OCI-LY1 (cell line): ENCODE measurements around the gene SUGCT.

Experiments used
- H2AFZ ChIP-seq: fragments of 200-600 bp; sonication (generic), shearing (Covaris generic); 2 replicates; pipeline ENCODE4 v1.6.0; 2014; ENCODE audit warnings: antibody characterized with exemption, mild to moderate bottlenecking, low read length
- H3F3A ChIP-seq: fragments of 200-600 bp; sonication (generic), shearing (Covaris generic); 2 replicates; pipeline ENCODE4 v1.6.0; 2014; ENCODE audit warnings: mild to moderate bottlenecking, antibody characterized with exemption, low read length, moderate library complexity; ENCODE audit not compliant: insufficient read depth
- H3K27ac ChIP-seq: fragments of 200-600 bp; sonication (generic); 2 replicates; pipeline ENCODE4 v1.5.1; 2014; ENCODE audit warnings: low read length, mixed run types, mild to moderate bottlenecking, low read depth; ENCODE audit not compliant: poor library complexity, severe bottlenecking
- H3K27me3 ChIP-seq: fragments of 200-600 bp; sonication (generic); 2 replicates; pipeline ENCODE4 v1.6.0; 2014; ENCODE audit warnings: antibody characterized with exemption, mild to moderate bottlenecking, low read length, moderate library complexity; ENCODE audit not compliant: insufficient read depth
- H3K36me3 ChIP-seq: fragments of 200-600 bp; sonication (generic); 2 replicates; pipeline ENCODE4 v1.6.1; 2014; ENCODE audit warnings: mild to moderate bottlenecking, antibody characterized with exemption, low read length, moderate library complexity, mixed read lengths; ENCODE audit not compliant: insufficient read depth
- H3K4me1 ChIP-seq: fragments of 200-600 bp; sonication (generic); 2 replicates; pipeline ENCODE4 v1.5.1; 2014; ENCODE audit warnings: mild to moderate bottlenecking, low read length, moderate library complexity; ENCODE audit not compliant: insufficient read depth, severe bottlenecking
- H3K4me2 ChIP-seq: fragments of 200-600 bp; sonication (generic), shearing (Covaris generic); 2 replicates; pipeline ENCODE4 v1.6.1; 2014; ENCODE audit warnings: low read length
- H3K4me3 ChIP-seq: fragments of 200-600 bp; sonication (generic); 2 replicates; pipeline ENCODE4 v1.5.1; 2014; ENCODE audit warnings: low read length, low read depth, mild to moderate bottlenecking, mixed read lengths; ENCODE audit not compliant: poor library complexity, severe bottlenecking
- H3K79me2 ChIP-seq: fragments of 200-600 bp; shearing (Covaris generic); 2 replicates; pipeline ENCODE4 v1.6.1; 2016; ENCODE audit warnings: mixed run types, low read length, mixed read lengths; ENCODE audit not compliant: insufficient read depth
- H3K9ac ChIP-seq: fragments of 200-600 bp; sonication (generic), shearing (Covaris generic); 2 replicates; pipeline ENCODE4 v1.6.1; 2014; ENCODE audit warnings: mild to moderate bottlenecking, low read length, mixed read lengths
- H3K9me2 ChIP-seq: fragments of 200-600 bp; sonication (generic), shearing (Covaris generic); 2 replicates; pipeline ENCODE4 v1.6.1; 2014; ENCODE audit warnings: low read depth, mild to moderate bottlenecking, low read length, mixed read lengths
- H3K9me3 ChIP-seq: fragments of 200-600 bp; shearing (Covaris generic); 2 replicates; pipeline ENCODE4 v1.6.1; 2014; ENCODE audit warnings: low read length, mixed read lengths
- H4K20me1 ChIP-seq: fragments of 200-600 bp; sonication (generic), shearing (Covaris generic); 2 replicates; pipeline ENCODE4 v1.6.0; 2016; ENCODE audit warnings: mild to moderate bottlenecking, low read length; ENCODE audit not compliant: insufficient read depth
- EZH2 ChIP-seq: fragments of 200-600 bp; sonication (generic), shearing (Covaris generic); IDR thresholded peaks from 2 replicates; pipeline ENCODE4 v1.8.0; 2017; ENCODE audit warnings: borderline replicate concordance, mixed run types, mild to moderate bottlenecking, antibody characterized with exemption, low read length, moderate library complexity, mixed read lengths
- TF ChIP-seq, protein P1 (sequence below): fragments of 200-600 bp; sonication (generic), shearing (Covaris generic); IDR thresholded peaks from 2 replicates; pipeline ENCODE4 v1.5.1; 2017; ENCODE audit warnings: mild to moderate bottlenecking, antibody characterized with exemption, low read length, moderate library complexity, mixed read lengths

Gene SUGCT

GRCh38 chr7:40761762-40762560 is 627.2 kb downstream of the SUGCT start:
- Histone ChIP-seq H3K4me2 (no peak overlapping the region), H3K27me3 (no peaks in the 10 kb centered on the region), H3K9me2 (no peaks in the 10 kb centered on the region; the same call in 1 of the 2 replicates), H3K4me1 (peaks cover 16% of the 10 kb centered on the region), H3K36me3 (no peaks in the 10 kb centered on the region), H3K27ac (no peak overlapping the region), H3K79me2 (no peaks in the 10 kb centered on the region), H3F3A (no peaks in the 10 kb centered on the region), H4K20me1 (no peaks in the 10 kb centered on the region), H3K9ac (no peak overlapping the region), H2AFZ (no peak overlapping the region), H3K4me3 (no peak overlapping the region), H3K9me3 (no peaks in the 10 kb centered on the region)
- no peak for TF ChIP-seq EZH2
- TF ChIP-seq, protein P1, sequence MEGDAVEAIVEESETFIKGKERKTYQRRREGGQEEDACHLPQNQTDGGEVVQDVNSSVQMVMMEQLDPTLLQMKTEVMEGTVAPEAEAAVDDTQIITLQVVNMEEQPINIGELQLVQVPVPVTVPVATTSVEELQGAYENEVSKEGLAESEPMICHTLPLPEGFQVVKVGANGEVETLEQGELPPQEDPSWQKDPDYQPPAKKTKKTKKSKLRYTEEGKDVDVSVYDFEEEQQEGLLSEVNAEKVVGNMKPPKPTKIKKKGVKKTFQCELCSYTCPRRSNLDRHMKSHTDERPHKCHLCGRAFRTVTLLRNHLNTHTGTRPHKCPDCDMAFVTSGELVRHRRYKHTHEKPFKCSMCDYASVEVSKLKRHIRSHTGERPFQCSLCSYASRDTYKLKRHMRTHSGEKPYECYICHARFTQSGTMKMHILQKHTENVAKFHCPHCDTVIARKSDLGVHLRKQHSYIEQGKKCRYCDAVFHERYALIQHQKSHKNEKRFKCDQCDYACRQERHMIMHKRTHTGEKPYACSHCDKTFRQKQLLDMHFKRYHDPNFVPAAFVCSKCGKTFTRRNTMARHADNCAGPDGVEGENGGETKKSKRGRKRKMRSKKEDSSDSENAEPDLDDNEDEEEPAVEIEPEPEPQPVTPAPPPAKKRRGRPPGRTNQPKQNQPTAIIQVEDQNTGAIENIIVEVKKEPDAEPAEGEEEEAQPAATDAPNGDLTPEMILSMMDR = peak; percentile 23; the same call in 1 of the 2 replicates

GRCh38 chr7:40763319-40764287 is 628.8 kb downstream of the SUGCT start:
- no peak overlapping the region for H3K4me3 ChIP-seq
- no peaks in the 10 kb centered on the region for H3F3A ChIP-seq
- peaks cover 16% of the 10 kb centered on the region for H3K4me1 ChIP-seq
- H3K9me2 ChIP-seq = no peaks in the 10 kb centered on the region
- H3K9me3 ChIP-seq = no peaks in the 10 kb centered on the region
- no peaks in the 10 kb centered on the region for H3K27me3 ChIP-seq
- H3K79me2 ChIP-seq = no peaks in the 10 kb centered on the region
- no peak overlapping the region for H2AFZ ChIP-seq
- H3K27ac ChIP-seq = no peak overlapping the region
- H3K36me3 ChIP-seq = no peaks in the 10 kb centered on the region
- no peaks in the 10 kb centered on the region for H4K20me1 ChIP-seq
- TF ChIP-seq, protein P1 = peak; percentile 36; the same call in 1 of the 2 replicates
- TF ChIP-seq EZH2 = no peak
- H3K4me2 ChIP-seq = no peak overlapping the region
- no peak overlapping the region for H3K9ac ChIP-seq

- Histone ChIP-seq H3K9me3 (no peaks in the 10 kb centered on the region), H3K9me2 (no peaks in the 10 kb centered on the region), H2AFZ (no peak overlapping the region), H3K27ac (no peak overlapping the region), H3K4me2 (no peak overlapping the region), H3K36me3 (no peaks in the 10 kb centered on the region), H3K4me1 (peaks cover 16% of the 10 kb centered on the region), H4K20me1 (no peaks in the 10 kb centered on the region), H3K9ac (no peak overlapping the region), H3K4me3 (no peak overlapping the region), H3K27me3 (no peaks in the 10 kb centered on the region), H3F3A (no peaks in the 10 kb centered on the region), H3K79me2 (no peaks in the 10 kb centered on the region)
- TF ChIP-seq, protein P1 = no peak
- no peak for TF ChIP-seq EZH2
These were observed 630.8 kb downstream of the SUGCT start for GRCh38 chr7:40765639-40766038.
